IMR-90 (cell line): ENCODE measurements around the gene KRT74. TPM values are rescaled to one million over a fixed set of nuclear protein-coding genes. Genes with fewer than 3 reads are reported as not detected.

Source experiments
- ATAC-seq: fragments of 200-7000 bp; cut with Tn5 transposase; 2 replicates; pipeline ENCODE4 v1.9.1; 2020; ENCODE audit warnings: low read depth, mild to moderate bottlenecking, moderate library complexity
- BruUV-seq: library from RNA; stranded (reverse); fragments of 400-500 nt; replicated peaks from 2 replicates; lab custom pipeline; 2021; lab: Mats Ljungman, UMichigan
- CTCF ChIA-PET: fragments of 300-600 bp; formaldehyde crosslinking; extraction: SDS; loops from one replicate; lab custom pipeline; 2021; ENCODE audit warnings: antibody characterized with exemption; lab: Yijun Ruan, JAX
- POLR2A ChIA-PET: fragments of 300-600 bp; sonication (Branson Sonifier 250); formaldehyde crosslinking; loops from one replicate; lab custom pipeline; 2022; ENCODE audit warnings: antibody characterized with exemption; ENCODE audit not compliant: unreplicated experiment; lab: Charles Lee
- DNase-seq: peaks from one replicate; pipeline ENCODE4 v3.0.0; 2013
- H2AFZ ChIP-seq: replicated peaks from 2 replicates; pipeline ENCODE3; 2013; ENCODE audit warnings: low read length, mild to moderate bottlenecking; ENCODE audit not compliant: poor library complexity
- H2AK5ac ChIP-seq: 2 replicates; pipeline ENCODE4 v1.6.1; 2013; ENCODE audit warnings: low read depth, low read length, inconsistent platforms
- H2AK9ac ChIP-seq: replicated peaks from 2 replicates; pipeline ENCODE3; 2013; ENCODE audit warnings: mild to moderate bottlenecking, low read depth, low read length, moderate library complexity; ENCODE audit not compliant: poor library complexity
- H2BK120ac ChIP-seq: 2 replicates; pipeline ENCODE4 v1.6.1; 2013; ENCODE audit warnings: low read depth, low read length, inconsistent platforms
- H2BK15ac ChIP-seq: 3 replicates; pipeline ENCODE4 v1.6.1; 2013; ENCODE audit warnings: low read depth, low read length, inconsistent platforms
- H2BK20ac ChIP-seq: 2 replicates; pipeline ENCODE4 v1.6.1; 2013; ENCODE audit warnings: low read depth, mild to moderate bottlenecking, inconsistent platforms, low read length, moderate library complexity
- H2BK5ac ChIP-seq: 2 replicates; pipeline ENCODE4 v1.6.1; 2013; ENCODE audit warnings: mild to moderate bottlenecking, low read depth, low read length, inconsistent platforms; ENCODE audit not compliant: poor library complexity, severe bottlenecking
- H3K14ac ChIP-seq: replicated peaks from 2 replicates; pipeline ENCODE4 v1.6.1; 2013; ENCODE audit warnings: low read depth, low read length, inconsistent platforms
- H3K18ac ChIP-seq: 2 replicates; pipeline ENCODE4 v1.6.1; 2013; ENCODE audit warnings: low read depth, low read length, control low read depth
- H3K23ac ChIP-seq: 2 replicates; pipeline ENCODE4 v1.6.1; 2013; ENCODE audit warnings: low read depth, low read length, inconsistent platforms
- H3K27ac ChIP-seq: 2 replicates; pipeline ENCODE4 v1.5.1; 2013; ENCODE audit warnings: mild to moderate bottlenecking, control low read depth, low read length; ENCODE audit not compliant: insufficient read depth
- H3K27me3 ChIP-seq: 2 replicates; pipeline ENCODE4 v1.6.1; 2013; ENCODE audit warnings: low read length; ENCODE audit not compliant: control insufficient read depth, insufficient read depth
- H3K36me3 ChIP-seq: 2 replicates; pipeline ENCODE4 v1.6.1; 2013; ENCODE audit warnings: low read length, mixed read lengths; ENCODE audit not compliant: control insufficient read depth, insufficient read depth
- H3K4ac ChIP-seq: 2 replicates; pipeline ENCODE4 v1.6.1; 2013; ENCODE audit warnings: low read depth, low read length, inconsistent platforms
- H3K4me1 ChIP-seq: 2 replicates; pipeline ENCODE4 v1.6.1; 2013; ENCODE audit warnings: low read length, mixed read lengths; ENCODE audit not compliant: control insufficient read depth, insufficient read depth
- H3K4me2 ChIP-seq: 2 replicates; pipeline ENCODE4 v1.6.1; 2013; ENCODE audit warnings: low read depth, mild to moderate bottlenecking, control low read depth, low read length, moderate library complexity
- H3K4me3 ChIP-seq: 2 replicates; pipeline ENCODE4 v1.5.1; 2013; ENCODE audit warnings: low read depth, mild to moderate bottlenecking, control low read depth, low read length, moderate library complexity; ENCODE audit not compliant: insufficient read depth
- H3K56ac ChIP-seq: 2 replicates; pipeline ENCODE4 v1.6.1; 2013; ENCODE audit warnings: low read length, inconsistent platforms; ENCODE audit not compliant: insufficient read depth; ENCODE audit errors: extremely low read depth
- H3K79me1 ChIP-seq, 2 experiments: 2 replicates each; pipeline ENCODE4 v1.6.1; 2013; ENCODE audit warnings: low read length in 2 of 2, inconsistent platforms in 1 of 2, low read depth in 1 of 2
- H3K9ac ChIP-seq: 2 replicates; pipeline ENCODE4 v1.6.1; 2013; ENCODE audit warnings: low read depth, low read length, control low read depth
- H3K9me1 ChIP-seq: 2 replicates; pipeline ENCODE4 v1.6.1; 2013; ENCODE audit warnings: low read length, inconsistent platforms; ENCODE audit not compliant: insufficient read depth
- H3K9me3 ChIP-seq: 2 replicates; pipeline ENCODE4 v1.6.1; 2013; ENCODE audit warnings: low read length; ENCODE audit not compliant: control insufficient read depth, insufficient read depth
- H4K20me1 ChIP-seq: 2 replicates; pipeline ENCODE4 v1.6.1; 2013; ENCODE audit warnings: low read length, inconsistent platforms; ENCODE audit not compliant: insufficient read depth
- H4K5ac ChIP-seq: 2 replicates; pipeline ENCODE4 v1.6.1; 2013; ENCODE audit warnings: mild to moderate bottlenecking, low read depth, low read length, control low read depth
- H4K8ac ChIP-seq, 2 experiments: 2 replicates each; pipeline ENCODE4 v1.6.1; 2013; ENCODE audit warnings: low read depth in 2 of 2, low read length in 2 of 2, control low read depth in 1 of 2, inconsistent platforms in 1 of 2
- H4K91ac ChIP-seq: 2 replicates; pipeline ENCODE4 v1.6.1; 2013; ENCODE audit warnings: low read depth, low read length, inconsistent platforms; ENCODE audit not compliant: insufficient read depth
- BHLHE40 ChIP-seq: fragments of 150-350 bp; IDR thresholded peaks from 2 replicates; pipeline ENCODE4 v1.6.1; 2016; ENCODE audit warnings: mild to moderate bottlenecking, low read depth, low read length
- CEBPB ChIP-seq: IDR thresholded peaks from 2 replicates; pipeline ENCODE4 v1.6.1; 2012; ENCODE audit warnings: low read depth, low read length, improper control_type of control experiment
- MAFK ChIP-seq: IDR thresholded peaks from 2 replicates; pipeline ENCODE4 v1.6.1; 2012; ENCODE audit warnings: low read depth, low read length, improper control_type of control experiment
- MXI1 ChIP-seq: IDR thresholded peaks from 2 replicates; pipeline ENCODE4 v1.6.1; 2012; ENCODE audit warnings: low read depth, mild to moderate bottlenecking, low read length, moderate library complexity, borderline replicate concordance
- NFE2L2 ChIP-seq: fragments of 150-350 bp; IDR thresholded peaks from 2 replicates; pipeline ENCODE4 v1.6.1; 2016; ENCODE audit warnings: low read depth, mild to moderate bottlenecking, low read length
- POLR2A ChIP-seq: IDR thresholded peaks from 2 replicates; pipeline ENCODE4 v1.6.1; 2012; ENCODE audit warnings: mild to moderate bottlenecking, low read depth, low read length
- RFX5 ChIP-seq: IDR thresholded peaks from 2 replicates; pipeline ENCODE4 v1.8.0; 2012; ENCODE audit warnings: low read depth, mild to moderate bottlenecking, low read length, moderate library complexity
- SMC3 ChIP-seq: fragments of 150-350 bp; IDR thresholded peaks from 2 replicates; pipeline ENCODE4 v1.6.1; 2016; ENCODE audit warnings: low read depth, mild to moderate bottlenecking, antibody characterized with exemption, low read length, moderate library complexity
- WGBS, 2 experiments: methylation state at CpG; one replicate each; pipeline versions ENCODE4 v1.1.5 to v1.1.7; 2013; ENCODE audit warnings: missing lambda C conversion rate in 2 of 2; ENCODE audit not compliant: insufficient read length in 1 of 2; ENCODE audit errors: extremely low coverage in 2 of 2; 5-methylcytosine and 5-hydroxymethylcytosine counted together
- dilution Hi-C: fragments of 300-500 bp; cut with HindIII; formaldehyde crosslinking; loops from one replicate; pipeline ENCODE4 v1.14.3; 2018; ENCODE audit warnings: low sequenced_read_pairs; ENCODE audit not compliant: unreplicated experiment
- in situ Hi-C: fragments of 300-500 bp; cut with MboI; formaldehyde crosslinking; loops from 3 replicates; pipeline ENCODE4 v1.14.3; 2019; ENCODE audit warnings: low sequenced_read_pairs, inconsistent platforms, mixed read lengths
- intact Hi-C: fragments of 100-400 bp; cut with micrococcal nuclease; formaldehyde crosslinking; loops from 2 replicates; pipeline ENCODE4 v1.10.0; 2022
- polyA plus RNA-seq, 3 experiments: library from polyadenylated mRNA; depleted of rRNA; stranded (reverse); fragments of >200 nt; gene quantifications; 2 replicates each; pipeline ENCODE4 v1.2.3, GENCODE V29; 2012; ENCODE audit warnings: low replicate concordance in 1 of 3
- total RNA-seq: library from RNA; depleted of rRNA; stranded (reverse); fragments of >200 nt; gene quantifications from 2 replicates; pipeline ENCODE4 v1.2.3, GENCODE V29; 2012
- TF ChIP-seq, protein P1 (sequence below): fragments of 150-350 bp; IDR thresholded peaks from 2 replicates; pipeline ENCODE4 v1.6.1; 2017; ENCODE audit warnings: mild to moderate bottlenecking, antibody characterized with exemption, low read length, low read depth

The KRT74 gene
- total and polyA plus RNA-seq, 2 of the 4 experiments (the other 2 are of a cell fraction), result not detected

DNA sequence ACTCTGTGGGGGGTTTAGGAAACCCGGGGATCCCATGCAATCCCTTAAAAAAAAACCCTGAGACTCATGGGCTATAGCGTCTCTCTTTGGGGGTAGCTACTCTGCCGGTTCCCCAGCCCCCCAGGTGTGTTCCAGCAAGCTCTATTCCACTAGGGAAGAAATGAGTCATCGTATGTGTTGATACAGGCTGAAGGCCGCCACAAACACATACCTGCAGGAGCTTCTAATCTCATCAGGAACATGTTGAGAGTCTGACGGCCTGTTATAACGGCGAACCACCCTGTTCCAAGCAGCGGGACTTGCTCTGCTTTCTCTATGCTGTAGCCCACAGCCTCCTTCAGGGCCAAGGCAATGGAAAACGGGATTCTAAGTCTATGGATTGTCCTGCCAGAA is 52.5 kb downstream of the KRT74 start:
- Histone ChIP-seq H3K9me1 (no peaks in the 10 kb centered on the region), H2AK5ac (no peak overlapping the region), H2BK5ac (no peak overlapping the region), H3K18ac (no peak overlapping the region), H3K4ac (no peak overlapping the region), H4K20me1 (no peaks in the 10 kb centered on the region; the same call in 1 of the 2 replicates), H4K8ac (no peak overlapping the region), H4K91ac (no peak overlapping the region), H3K9me3 (no peaks in the 10 kb centered on the region), H3K36me3 (no peaks in the 10 kb centered on the region), H3K14ac (no peak overlapping the region), H4K5ac (no peak overlapping the region), H2BK15ac (no peak overlapping the region), H3K23ac (no peak overlapping the region), H3K56ac (no peak overlapping the region), H3K79me1 (no peaks in the 10 kb centered on the region), H3K9ac (no peak overlapping the region), H2AK9ac (no peak overlapping the region), H2BK20ac (no peak overlapping the region), H3K27me3 (peaks cover 39% of the 10 kb centered on the region), H3K4me1 (no peaks in the 10 kb centered on the region), H3K27ac (no peak overlapping the region), H2BK120ac (no peak overlapping the region), H3K4me2 (no peak overlapping the region), H2AFZ (no peak overlapping the region), H3K4me3 (no peak overlapping the region)
- no peak for ATAC-seq
- BruUV-seq, result no TSS peak
- intact Hi-C loops (no loop called here), in situ Hi-C loops (no loop called here), dilution Hi-C loops (no loop called here)
- POLR2A ChIA-PET, result no interaction called here
- CTCF ChIA-PET, result no interaction called here
- DNase-seq, result no peak
- WGBS, 2 experiments, result no CpG with 5 or more reads among the region's 10 CpGs
- no peak for TF ChIP-seq POLR2A
- no peak for TF ChIP-seq MAFK
- no peak for TF ChIP-seq SMC3
- TF ChIP-seq RFX5, result no peak
- TF ChIP-seq, protein P1, sequence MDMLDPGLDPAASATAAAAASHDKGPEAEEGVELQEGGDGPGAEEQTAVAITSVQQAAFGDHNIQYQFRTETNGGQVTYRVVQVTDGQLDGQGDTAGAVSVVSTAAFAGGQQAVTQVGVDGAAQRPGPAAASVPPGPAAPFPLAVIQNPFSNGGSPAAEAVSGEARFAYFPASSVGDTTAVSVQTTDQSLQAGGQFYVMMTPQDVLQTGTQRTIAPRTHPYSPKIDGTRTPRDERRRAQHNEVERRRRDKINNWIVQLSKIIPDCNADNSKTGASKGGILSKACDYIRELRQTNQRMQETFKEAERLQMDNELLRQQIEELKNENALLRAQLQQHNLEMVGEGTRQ, result no peak
- no peak for TF ChIP-seq MXI1
- no peak for TF ChIP-seq CEBPB
- TF ChIP-seq BHLHE40, result no peak
- no peak for TF ChIP-seq NFE2L2
